HCT116 (cell line): Measurements from ENCODE around the gene APOL4. TPM values are rescaled to one million over a fixed set of nuclear protein-coding genes. Genes with fewer than 3 reads are reported as not detected.

Source experiments
- ATAC-seq: fragments of 200-7000 bp; cut with Tn5 transposase; 2 replicates; pipeline ENCODE4 v1.9.1; 2020; ENCODE audit warnings: mild to moderate bottlenecking, moderate library complexity
- BruUV-seq: library from RNA; stranded (reverse); fragments of 400-500 nt; replicated peaks from 2 replicates; lab custom pipeline; 2021; lab: Mats Ljungman, UMichigan
- CTCF ChIA-PET: fragments of 300-600 bp; sonication (Branson Sonifier 250); formaldehyde crosslinking; loops from one replicate; lab custom pipeline; 2021; ENCODE audit warnings: antibody characterized with exemption; lab: Charles Lee
- POLR2A ChIA-PET: fragments of 300-600, 350-600 bp; sonication (Branson Sonifier 250); formaldehyde crosslinking; loops from one replicate; lab custom pipeline; 2021; ENCODE audit warnings: antibody characterized with exemption; lab: Charles Lee
- RAD21 ChIA-PET, 2 experiments: fragments of 300-600 bp; sonication (Branson Sonifier 250); formaldehyde crosslinking; loops; one replicate each; lab custom pipeline; 2023; ENCODE audit warnings: low total read pairs in 2 of 2; ENCODE audit not compliant: uncharacterized antibody in 2 of 2, unreplicated experiment in 2 of 2, low non-redundant PET in 1 of 2; lab: Charles Lee
- DNase-seq: peaks from one replicate; pipeline ENCODE4 v3.0.0-alpha.2; 2010; ENCODE audit warnings: low read depth, low spot score
- H2AFZ ChIP-seq: fragments of 200-600 bp; shearing (Covaris generic), sonication (generic); 2 replicates; pipeline ENCODE4 v1.6.1; 2017; ENCODE audit warnings: low read depth, mixed run types, mixed read lengths, antibody characterized with exemption, low read length; ENCODE audit not compliant: poor library complexity, severe bottlenecking
- H3K27ac ChIP-seq: 2 replicates; pipeline ENCODE4 v1.5.1; 2012; ENCODE audit warnings: low read depth, low read length
- H3K27me3 ChIP-seq: fragments of 200-600 bp; sonication (generic); 2 replicates; pipeline ENCODE4 v1.6.1; 2016; ENCODE audit warnings: mixed run types, low read length, mixed read lengths; ENCODE audit not compliant: insufficient read depth
- H3K36me3 ChIP-seq, 2 experiments: fragments of 200-500 bp in 1 of 2; fragments of 200-600 bp in 1 of 2; sonication (Bioruptor generic) in 1 of 2; sonication (generic) in 1 of 2; 2 replicates each; pipeline versions ENCODE4 v1.5.1 to v1.6.1; 2014 to 2016; ENCODE audit warnings: low read length in 2 of 2, inconsistent platforms in 1 of 2, mixed read lengths in 1 of 2, mixed run types in 1 of 2; ENCODE audit not compliant: insufficient read depth in 2 of 2, control insufficient read depth in 1 of 2
- H3K4me1 ChIP-seq, 2 experiments: fragments of 200-600 bp in 1 of 2; sonication (generic) in 1 of 2; 2 replicates each; pipeline versions ENCODE4 v1.5.1 to v1.6.1; 2012 to 2017; ENCODE audit warnings: low read length in 2 of 2, inconsistent platforms in 1 of 2, mild to moderate bottlenecking in 1 of 2, mixed read lengths in 1 of 2, mixed run types in 1 of 2, moderate library complexity in 1 of 2; ENCODE audit not compliant: insufficient read depth in 2 of 2, control insufficient read depth in 1 of 2
- H3K4me2 ChIP-seq: fragments of 200-600 bp; sonication (generic); 2 replicates; pipeline ENCODE4 v1.6.1; 2017; ENCODE audit warnings: mixed run types, low read length, mixed read lengths
- H3K4me3 ChIP-seq, 2 experiments: fragments of 200-600 bp in 1 of 2; sonication (generic) in 1 of 2; replicated peaks in 1 of 2; 2 replicates each; pipeline ENCODE4 v1.5.1; 2011 to 2016; ENCODE audit warnings: low read length in 2 of 2, control low read depth in 1 of 2, low read depth in 1 of 2, mild to moderate bottlenecking in 1 of 2, mixed read lengths in 1 of 2, mixed run types in 1 of 2
- H3K79me2 ChIP-seq: fragments of 200-600 bp; sonication (generic); 2 replicates; pipeline ENCODE4 v1.6.1; 2017; ENCODE audit warnings: mild to moderate bottlenecking, mixed run types, low read length, moderate library complexity, mixed read lengths; ENCODE audit not compliant: insufficient read depth
- H3K9ac ChIP-seq: fragments of 200-600 bp; sonication (generic); 2 replicates; pipeline ENCODE4 v1.6.1; 2016; ENCODE audit warnings: low read length, mixed read lengths
- H3K9me2 ChIP-seq: fragments of 200-600 bp; sonication (generic), shearing (Covaris generic); 2 replicates; pipeline ENCODE4 v1.6.1; 2017; ENCODE audit warnings: mixed run types, mild to moderate bottlenecking, moderate library complexity; ENCODE audit not compliant: insufficient read depth
- H3K9me3 ChIP-seq, 2 experiments: fragments of 200-500 bp in 1 of 2; fragments of 200-600 bp in 1 of 2; sonication (Bioruptor generic) in 1 of 2; sonication (generic) in 1 of 2; 2 replicates each; pipeline ENCODE4 v1.6.1; 2014 to 2017; ENCODE audit warnings: low read length in 2 of 2, mixed read lengths in 2 of 2, inconsistent platforms in 1 of 2, low read depth in 1 of 2, mild to moderate bottlenecking in 1 of 2, mixed run types in 1 of 2, moderate library complexity in 1 of 2; ENCODE audit not compliant: control insufficient read depth in 1 of 2, insufficient read depth in 1 of 2
- H4K20me1 ChIP-seq: fragments of 200-600 bp; sonication (generic), shearing (Covaris generic); 2 replicates; pipeline ENCODE4 v1.6.1; 2017; ENCODE audit warnings: mixed run types, mild to moderate bottlenecking, moderate library complexity; ENCODE audit not compliant: insufficient read depth
- CTCF ChIP-seq, 3 experiments: fragments of 200-600 bp in 1 of 3; sonication (generic) in 1 of 3; IDR thresholded peaks in 2 of 3; conservative IDR thresholded peaks in 1 of 3; 2 replicates each; pipeline ENCODE4 v1.5.1; 2012 to 2017; ENCODE audit warnings: low read depth in 2 of 3, low read length in 2 of 3, antibody characterized with exemption in 1 of 3, borderline replicate concordance in 1 of 3, control low read depth in 1 of 3, mild to moderate bottlenecking in 1 of 3, mixed read lengths in 1 of 3, mixed run types in 1 of 3, moderate library complexity in 1 of 3; ENCODE audit not compliant: insufficient read depth in 1 of 3
- EZH2phosphoT487 ChIP-seq: fragments of 200-600 bp; IDR thresholded peaks from 2 replicates; pipeline ENCODE4 v1.6.1; 2018; ENCODE audit warnings: antibody characterized with exemption, borderline replicate concordance
- POLR2A ChIP-seq: IDR thresholded peaks from 2 replicates; pipeline ENCODE4 v1.7.0; 2011; ENCODE audit warnings: borderline replicate concordance; ENCODE audit not compliant: insufficient read depth, insufficient read length; ENCODE audit errors: extremely low read depth
- POLR2AphosphoS5 ChIP-seq: IDR thresholded peaks from 2 replicates; pipeline ENCODE4 v1.6.1; 2011; ENCODE audit warnings: mild to moderate bottlenecking, low read depth, low read length, moderate library complexity
- SRF ChIP-seq: IDR thresholded peaks from 2 replicates; pipeline ENCODE4 v1.6.1; 2012; ENCODE audit warnings: low read depth
- TCF7L2 ChIP-seq: IDR thresholded peaks from 2 replicates; pipeline ENCODE4 v1.7.0; 2011; ENCODE audit warnings: borderline replicate concordance, inconsistent platforms; ENCODE audit not compliant: insufficient read depth, insufficient read length; ENCODE audit errors: extremely low read depth
- intact Hi-C: fragments of 100-400 bp; cut with micrococcal nuclease; formaldehyde crosslinking; loops from 2 replicates; pipeline ENCODE4 v1.10.0; 2022
- total RNA-seq: library from RNA; stranded (reverse); gene quantifications from one replicate; pipeline ENCODE4 v1.2.1, GENCODE V29; 2021; ENCODE audit not compliant: unreplicated experiment

Gene APOL4
- total RNA-seq, 1 experiment from 2014 or later = not detected

GRCh38 chr22:36244522-36245391, 43.1 kb upstream of the APOL4 start:
- Histone ChIP-seq H3K79me2 (no peaks in the 10 kb centered on the region), H3K4me3 (no peak overlapping the region), H4K20me1 (no peaks in the 10 kb centered on the region), H3K4me2 (no peak overlapping the region), H3K9me3 (no peaks in the 10 kb centered on the region), H3K27ac (no peak overlapping the region), H3K9ac (no peak overlapping the region), H3K9me2 (no peaks in the 10 kb centered on the region), H3K27me3 (no peaks in the 10 kb centered on the region), H3K36me3 (no peaks in the 10 kb centered on the region), H3K4me1 (peaks cover 4 to 5% of the 10 kb centered on the region in 2 experiments; a peak in 3 of 4 replicates), H2AFZ (no peak overlapping the region)
- ChIA-PET RAD21 (no interaction called here), POLR2A (no interaction called here), CTCF (no interaction called here)
- no peak for TF ChIP-seq CTCF (IDR thresholded peaks at IDR 0.05 in 2 of 3, conservative IDR thresholded peaks at IDR 0.05 in 1 of 3; ENCODE audit: borderline replicate concordance in 1 of 3, insufficient read depth in 1 of 3, low read depth in 2 of 3, low read length in 2 of 3)
- TF ChIP-seq EZH2phosphoT487 = no peak
- TF ChIP-seq TCF7L2 = no peak
- no peak for TF ChIP-seq SRF
- no peak for TF ChIP-seq POLR2A
- TF ChIP-seq POLR2AphosphoS5 = no peak
- ATAC-seq = no peak
- no TSS peak for BruUV-seq
- intact Hi-C loops = no loop called here
- no peak for DNase-seq
